Stimulated activated CD8-positive, alpha-beta memory T cell treated with anti-CD3 and anti-CD28 coated beads, Interleukin-15, amount 100 ng/mL, for 1 hour (primary cell): ENCODE measurements around the gene NKD1.

Experiments
- DNase-seq: peaks from one replicate; pipeline ENCODE4 v3.0.0-alpha.2; 2020; ENCODE audit warnings: low read depth

Gene NKD1

GRCh38 chr16:50675686-50676610 is 127.8 kb downstream of the NKD1 start:
- no peak for DNase-seq

GRCh38 chr16:50676684-50677225 is 128.6 kb downstream of the NKD1 start:
- DNase-seq, result no peak

GRCh38 chr16:50677351-50677750 is 129.2 kb downstream of the NKD1 start:
- no peak for DNase-seq

GRCh38 chr16:50678531-50678930 is 130.3 kb downstream of the NKD1 start:
- no peak for DNase-seq

GRCh38 chr16:50679266-50679665 is 131.1 kb downstream of the NKD1 start:
- no peak for DNase-seq

- no peak for DNase-seq
Measured at GRCh38 chr16:50679676-50680555, 131.7 kb downstream of the NKD1 start.

GRCh38 chr16:50680556-50680893 is 132.3 kb downstream of the NKD1 start:
- DNase-seq, result no peak

GRCh38 chr16:50681021-50681885 is 133.1 kb downstream of the NKD1 start, which contains the start of gene SNX20:
TSS of gene SNX20 (minus strand) at chr16:50681312. CDS start at chr16:50677526, 3,786 bp downstream.
- peak; percentile 38 for DNase-seq

- peak; percentile 27 for DNase-seq
Measured at GRCh38 chr16:50683689-50684374, 135.6 kb downstream of the NKD1 start.

- DNase-seq, result no peak
Measured at GRCh38 chr16:50684823-50685461, 136.7 kb downstream of the NKD1 start.

- DNase-seq, result no peak
Measured at GRCh38 chr16:50685462-50686063, 137.4 kb downstream of the NKD1 start.

- no peak for DNase-seq
Measured at GRCh38 chr16:50688083-50688482, 139.9 kb downstream of the NKD1 start.

GRCh38 chr16:50688867-50689266 is 140.7 kb downstream of the NKD1 start:
- no peak for DNase-seq

GRCh38 chr16:50690177-50690576 is 142.0 kb downstream of the NKD1 start:
- DNase-seq, result no peak

- DNase-seq, result no peak
Measured at GRCh38 chr16:50692644-50692998, 144.4 kb downstream of the NKD1 start.

GRCh38 chr16:50692999-50693781 is 145.0 kb downstream of the NKD1 start, which contains the start of gene NOD2:
TSS of gene NOD2 (plus strand) at chr16:50693606. CDS start at chr16:50699496, 5,890 bp downstream.
- DNase-seq, result no peak

GRCh38 chr16:50694206-50694605 is 146.0 kb downstream of the NKD1 start:
- no peak for DNase-seq

GRCh38 chr16:50695017-50696000 is 147.1 kb downstream of the NKD1 start:
- no peak for DNase-seq
